ENCODE data around the gene CUL3.

Gene CUL3

GRCh38 chr2:224579411-224579810, 5.8 kb downstream of the CUL3 start:
- TF ChIP-seq, protein P1, sequence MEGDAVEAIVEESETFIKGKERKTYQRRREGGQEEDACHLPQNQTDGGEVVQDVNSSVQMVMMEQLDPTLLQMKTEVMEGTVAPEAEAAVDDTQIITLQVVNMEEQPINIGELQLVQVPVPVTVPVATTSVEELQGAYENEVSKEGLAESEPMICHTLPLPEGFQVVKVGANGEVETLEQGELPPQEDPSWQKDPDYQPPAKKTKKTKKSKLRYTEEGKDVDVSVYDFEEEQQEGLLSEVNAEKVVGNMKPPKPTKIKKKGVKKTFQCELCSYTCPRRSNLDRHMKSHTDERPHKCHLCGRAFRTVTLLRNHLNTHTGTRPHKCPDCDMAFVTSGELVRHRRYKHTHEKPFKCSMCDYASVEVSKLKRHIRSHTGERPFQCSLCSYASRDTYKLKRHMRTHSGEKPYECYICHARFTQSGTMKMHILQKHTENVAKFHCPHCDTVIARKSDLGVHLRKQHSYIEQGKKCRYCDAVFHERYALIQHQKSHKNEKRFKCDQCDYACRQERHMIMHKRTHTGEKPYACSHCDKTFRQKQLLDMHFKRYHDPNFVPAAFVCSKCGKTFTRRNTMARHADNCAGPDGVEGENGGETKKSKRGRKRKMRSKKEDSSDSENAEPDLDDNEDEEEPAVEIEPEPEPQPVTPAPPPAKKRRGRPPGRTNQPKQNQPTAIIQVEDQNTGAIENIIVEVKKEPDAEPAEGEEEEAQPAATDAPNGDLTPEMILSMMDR (IDR thresholded peaks at IDR 0.05; ENCODE audit: control insufficient read depth, extremely low read depth, insufficient read depth): no peak
- no peak for DNase-seq (ENCODE audit: low read depth)
- no peak overlapping the region for H3K4me3 ChIP-seq (ENCODE audit: low read depth, low read length)

DNA sequence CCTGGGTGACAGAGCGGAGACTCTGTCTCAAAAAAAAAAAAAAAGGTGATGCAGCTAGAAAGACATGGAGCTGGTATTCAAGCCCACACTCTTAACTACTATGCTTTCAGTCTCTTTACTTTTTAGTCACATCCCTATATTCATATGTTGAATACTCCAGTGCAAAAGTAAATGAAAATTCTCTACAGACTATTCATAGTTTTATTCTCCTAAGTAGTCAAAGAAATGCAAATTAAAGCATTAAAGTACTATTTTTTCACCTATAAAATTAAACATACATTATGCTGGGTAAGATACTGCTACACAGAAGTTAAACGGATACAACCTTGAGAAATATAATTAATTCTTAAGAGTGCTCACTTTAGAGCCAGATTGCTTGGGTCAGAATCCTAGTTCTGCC, 7.6 kb downstream of the CUL3 start:
- DNase-seq (ENCODE audit: low read depth): no peak
- H3K4me3 ChIP-seq (ENCODE audit: low read depth, low read length): no peak overlapping the region
- TF ChIP-seq, protein P1 (IDR thresholded peaks at IDR 0.05; ENCODE audit: control insufficient read depth, extremely low read depth, insufficient read depth): no peak

DNA sequence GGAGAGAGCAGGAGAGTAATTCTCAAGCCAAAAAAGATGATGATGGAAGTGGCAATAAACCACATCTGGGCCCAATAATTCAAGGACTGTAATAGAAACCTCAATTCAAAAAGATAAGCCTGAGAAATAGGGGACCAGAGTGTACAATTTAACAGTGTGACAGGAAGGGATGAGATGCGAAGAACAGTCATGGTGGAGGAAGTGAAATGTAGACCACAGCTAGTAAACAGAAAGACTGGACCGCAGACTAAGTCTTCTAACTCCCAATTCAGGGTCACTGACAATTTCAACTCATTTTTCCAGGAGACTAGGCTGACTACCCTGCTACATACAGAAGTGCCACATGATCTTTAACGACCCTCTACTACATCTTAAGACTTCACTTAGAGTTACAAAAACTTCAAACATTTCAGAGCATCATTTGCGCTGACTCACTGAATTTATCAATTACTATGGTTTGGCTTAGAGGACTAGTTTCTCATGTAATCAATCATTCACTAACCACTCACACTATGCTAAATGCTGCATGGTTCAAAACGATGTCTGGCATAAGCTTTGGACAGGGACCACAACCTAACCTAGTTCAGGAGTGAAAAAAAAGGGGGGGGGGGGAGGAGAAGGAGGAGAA, 9.0 kb downstream of the CUL3 start:
- TF ChIP-seq, protein P1 (IDR thresholded peaks at IDR 0.05; ENCODE audit: control insufficient read depth, extremely low read depth, insufficient read depth): no peak
- no peak overlapping the region for H3K4me3 ChIP-seq (ENCODE audit: low read depth, low read length)
- DNase-seq (ENCODE audit: low read depth): no peak

GRCh38 chr2:224574423-224575084, 10.6 kb downstream of the CUL3 start:
- TF ChIP-seq, protein P1 (IDR thresholded peaks at IDR 0.05; ENCODE audit: control insufficient read depth, extremely low read depth, insufficient read depth): no peak
- H3K4me3 ChIP-seq (ENCODE audit: low read depth, low read length): no peak overlapping the region
- DNase-seq (ENCODE audit: low read depth): no peak

- TF ChIP-seq, protein P1 (IDR thresholded peaks at IDR 0.05; ENCODE audit: control insufficient read depth, extremely low read depth, insufficient read depth): no peak
- no peak for DNase-seq (ENCODE audit: low read depth)
- H3K4me3 ChIP-seq (ENCODE audit: low read depth, low read length): no peak overlapping the region
These were observed 11.4 kb downstream of the CUL3 start for GRCh38 chr2:224573724-224574123.

- DNase-seq (ENCODE audit: low read depth): no peak
- no peak overlapping the region for H3K4me3 ChIP-seq (ENCODE audit: low read depth, low read length)
These were observed 12.8 kb downstream of the CUL3 start for GRCh38 chr2:224572338-224572737.

More at GRCh38 chr2:224572338-224572737, 12.8 kb downstream of the CUL3 start:
- TF ChIP-seq, protein P1 (IDR thresholded peaks at IDR 0.05; ENCODE audit: control insufficient read depth, extremely low read depth, insufficient read depth): no peak

Measured in LNCaP clone FGC (cell line).